Measurements from ENCODE around the gene ZIM2.

- TF ChIP-seq EP300 (IDR thresholded peaks at IDR 0.05; ENCODE audit: low read depth), result no peak
- TF ChIP-seq, protein P1, sequence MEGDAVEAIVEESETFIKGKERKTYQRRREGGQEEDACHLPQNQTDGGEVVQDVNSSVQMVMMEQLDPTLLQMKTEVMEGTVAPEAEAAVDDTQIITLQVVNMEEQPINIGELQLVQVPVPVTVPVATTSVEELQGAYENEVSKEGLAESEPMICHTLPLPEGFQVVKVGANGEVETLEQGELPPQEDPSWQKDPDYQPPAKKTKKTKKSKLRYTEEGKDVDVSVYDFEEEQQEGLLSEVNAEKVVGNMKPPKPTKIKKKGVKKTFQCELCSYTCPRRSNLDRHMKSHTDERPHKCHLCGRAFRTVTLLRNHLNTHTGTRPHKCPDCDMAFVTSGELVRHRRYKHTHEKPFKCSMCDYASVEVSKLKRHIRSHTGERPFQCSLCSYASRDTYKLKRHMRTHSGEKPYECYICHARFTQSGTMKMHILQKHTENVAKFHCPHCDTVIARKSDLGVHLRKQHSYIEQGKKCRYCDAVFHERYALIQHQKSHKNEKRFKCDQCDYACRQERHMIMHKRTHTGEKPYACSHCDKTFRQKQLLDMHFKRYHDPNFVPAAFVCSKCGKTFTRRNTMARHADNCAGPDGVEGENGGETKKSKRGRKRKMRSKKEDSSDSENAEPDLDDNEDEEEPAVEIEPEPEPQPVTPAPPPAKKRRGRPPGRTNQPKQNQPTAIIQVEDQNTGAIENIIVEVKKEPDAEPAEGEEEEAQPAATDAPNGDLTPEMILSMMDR (IDR thresholded peaks at IDR 0.05), result no peak
These were observed 35.2 kb upstream of the ZIM2 start for GRCh38 chr19:56875717-56876116.

Measured in transverse colon (tissue), 3 donors.